Activated B cell treated with CpG ODN at 0.5 μM for 24 hours (primary cell): ENCODE results near the gene MAML3. TPM values are rescaled to one million over a fixed set of nuclear protein-coding genes. Genes with fewer than 3 reads are reported as not detected.

Experiments
- ATAC-seq: fragments of 200-7000 bp; cut with Tn5 transposase; one replicate; pipeline ENCODE4 v1.10.0; 2021; ENCODE audit warnings: low read depth, mild to moderate bottlenecking, moderate library complexity
- CTCF ChIA-PET: fragments of 350-600 bp; sonication (Branson Sonifier 250); formaldehyde crosslinking; loops from one replicate; lab custom pipeline; 2021; ENCODE audit warnings: antibody characterized with exemption; lab: Charles Lee
- POLR2A ChIA-PET: fragments of 350-600 bp; sonication (Branson Sonifier 250); formaldehyde crosslinking; loops from one replicate; lab custom pipeline; 2021; ENCODE audit warnings: antibody characterized with exemption; lab: Charles Lee
- DNase-seq: peaks from one replicate; pipeline ENCODE4 v3.0.0; 2022
- H3K27ac Mint-ChIP-seq: one replicate; pipeline ENCODE4 v1.8.0; 2020; ENCODE audit warnings: mixed read lengths
- H3K27me3 Mint-ChIP-seq: one replicate; pipeline ENCODE4 v1.8.0; 2021; ENCODE audit warnings: mixed read lengths
- H3K36me3 Mint-ChIP-seq: one replicate; pipeline ENCODE4 v1.8.0; 2021; ENCODE audit warnings: low read depth, mixed read lengths
- H3K4me1 Mint-ChIP-seq: one replicate; pipeline ENCODE4 v1.8.0; 2021; ENCODE audit warnings: mixed read lengths
- H3K4me3 Mint-ChIP-seq: one replicate; pipeline ENCODE4 v1.8.0; 2020; ENCODE audit warnings: mild to moderate bottlenecking, mixed read lengths
- H3K9me3 Mint-ChIP-seq: one replicate; pipeline ENCODE4 v1.8.0; 2020; ENCODE audit warnings: mixed read lengths
- CTCF ChIP-seq: fragments of 200-600 bp; IDR thresholded peaks from one replicate; pipeline ENCODE4 v1.8.0; 2022; ENCODE audit warnings: antibody characterized with exemption, mild to moderate bottlenecking
- intact Hi-C: fragments of 100-400 bp; cut with micrococcal nuclease; formaldehyde crosslinking; loops from one replicate; pipeline ENCODE4 v1.15.1; 2024
- total RNA-seq: library from RNA; stranded (reverse); gene quantifications from 2 replicates; pipeline ENCODE4 v1.2.3, GENCODE V29; 2022

MAML3 gene
- total RNA-seq, 1 donor from 2014 or later, result 2.6 TPM

- intact Hi-C loops, result no loop called here
- Mint-ChIP-seq H3K27me3 (peaks cover 27% of the 10 kb centered on the region), H3K27ac (no peak overlapping the region), H3K4me3 (no peak overlapping the region), H3K36me3 (no peaks in the 10 kb centered on the region), H3K4me1 (peaks cover 4% of the 10 kb centered on the region), H3K9me3 (no peaks in the 10 kb centered on the region)
- ChIA-PET CTCF (no interaction called here), POLR2A (no interaction called here)
- no peak for TF ChIP-seq CTCF
- DNase-seq (no peak), ATAC-seq (no peak)
Measured at GRCh38 chr4:140138428-140138827, 15.6 kb downstream of the MAML3 start.

GRCh38 chr4:140137671-140138070, 16.3 kb downstream of the MAML3 start:
- H3K36me3 Mint-ChIP-seq, result no peaks in the 10 kb centered on the region
- intact Hi-C loops, result no loop called here
- H3K9me3 Mint-ChIP-seq, result no peaks in the 10 kb centered on the region
- no peak overlapping the region for H3K4me3 Mint-ChIP-seq
- peaks cover 4% of the 10 kb centered on the region for H3K4me1 Mint-ChIP-seq
- no peak for TF ChIP-seq CTCF
- POLR2A ChIA-PET, result no interaction called here
- peaks cover 27% of the 10 kb centered on the region for H3K27me3 Mint-ChIP-seq
- no peak overlapping the region for H3K27ac Mint-ChIP-seq
- ATAC-seq, result no peak
- DNase-seq, result no peak
- CTCF ChIA-PET, result no interaction called here

GRCh38 chr4:140136509-140136908, 17.5 kb downstream of the MAML3 start:
- DNase-seq (no peak), ATAC-seq (no peak)
- peaks cover 27% of the 10 kb centered on the region for H3K27me3 Mint-ChIP-seq
- no peak overlapping the region for H3K27ac Mint-ChIP-seq
- no peak for TF ChIP-seq CTCF
- ChIA-PET CTCF (no interaction called here), POLR2A (no interaction called here)
- H3K9me3 Mint-ChIP-seq, result no peaks in the 10 kb centered on the region
- H3K4me3 Mint-ChIP-seq, result no peak overlapping the region
- intact Hi-C loops, result no loop called here
- no peaks in the 10 kb centered on the region for H3K36me3 Mint-ChIP-seq
- H3K4me1 Mint-ChIP-seq, result peaks cover 4% of the 10 kb centered on the region

DNA sequence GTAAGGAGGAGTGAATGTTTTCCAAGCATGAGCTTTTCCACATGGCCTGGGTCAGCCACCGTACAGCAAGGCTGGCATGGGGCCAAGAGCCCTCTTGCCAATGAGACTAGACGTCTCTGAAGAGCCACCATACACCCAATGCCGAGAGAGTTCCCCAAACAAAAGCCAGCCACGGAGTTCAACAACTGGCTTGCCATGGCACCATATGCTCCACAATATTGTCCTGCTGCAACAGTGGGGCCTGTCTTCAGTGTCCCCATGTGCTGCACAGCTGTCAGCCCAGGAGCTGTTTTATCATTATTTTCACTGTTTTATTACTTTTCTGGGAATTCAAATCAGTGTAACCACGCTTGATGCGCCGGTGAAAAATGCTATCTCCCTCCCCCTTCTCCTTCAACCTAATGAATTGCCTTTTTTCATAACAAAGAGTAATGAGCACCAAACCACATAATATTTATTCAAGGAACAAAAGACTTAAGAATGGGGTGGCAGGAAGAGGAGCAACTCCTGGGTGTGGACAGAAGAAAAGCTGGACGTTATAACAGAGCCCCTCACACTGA, 18.4 kb downstream of the MAML3 start:
- intact Hi-C loops, result no loop called here
- Mint-ChIP-seq H3K27ac (no peak overlapping the region), H3K4me3 (no peak overlapping the region), H3K9me3 (no peaks in the 10 kb centered on the region), H3K4me1 (no peaks in the 10 kb centered on the region), H3K36me3 (no peaks in the 10 kb centered on the region), H3K27me3 (peaks cover 25% of the 10 kb centered on the region)
- ChIA-PET POLR2A (no interaction called here), CTCF (no interaction called here)
- DNase-seq (no peak), ATAC-seq (no peak)
- TF ChIP-seq CTCF, result no peak

DNA sequence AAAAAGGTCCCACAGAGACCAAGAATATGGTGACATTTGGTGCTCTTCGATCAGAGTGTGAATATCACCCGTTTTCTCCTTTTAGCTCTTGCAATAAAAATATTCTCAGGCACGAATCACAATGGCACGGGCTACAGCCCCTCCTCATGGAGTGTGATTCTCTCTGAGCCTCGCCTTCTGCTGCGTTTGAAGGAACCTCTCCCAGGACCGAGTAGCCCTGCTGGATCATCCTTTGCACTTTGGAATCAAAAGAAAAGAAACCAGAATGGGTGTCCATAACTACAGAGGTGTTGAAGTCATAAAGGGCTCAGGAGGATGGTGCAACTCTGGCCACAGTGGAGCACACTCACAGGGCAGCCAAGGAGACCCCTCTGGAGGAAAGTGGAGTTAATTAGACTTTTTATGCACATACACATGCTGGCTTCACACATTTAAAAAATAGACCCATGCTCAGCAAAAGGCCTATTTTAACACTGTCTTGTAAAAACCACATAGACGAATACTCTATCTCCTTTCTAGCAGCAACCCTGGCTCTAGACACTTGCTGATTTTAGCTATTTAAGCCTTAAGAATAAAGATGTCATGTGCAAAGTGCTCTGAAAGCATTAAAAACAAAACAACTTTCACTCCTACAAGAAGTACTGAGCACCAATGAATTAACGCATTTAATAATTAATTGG, 19.1 kb downstream of the MAML3 start:
- ChIA-PET POLR2A (no interaction called here), CTCF (no interaction called here)
- DNase-seq, result no peak
- ATAC-seq, result no peak
- no peak for TF ChIP-seq CTCF
- intact Hi-C loops, result no loop called here
- Mint-ChIP-seq H3K4me1 (no peaks in the 10 kb centered on the region), H3K27ac (no peak overlapping the region), H3K36me3 (no peaks in the 10 kb centered on the region), H3K27me3 (peaks cover 23% of the 10 kb centered on the region), H3K9me3 (no peaks in the 10 kb centered on the region), H3K4me3 (no peak overlapping the region)
